Measurements from ENCODE around the gene LGMN. TPM values are rescaled to one million over a fixed set of nuclear protein-coding genes. Genes with fewer than 3 reads are reported as not detected.

Gene LGMN
- total and polyA plus RNA-seq, 2 of the 8 experiments (the other 6 are each of a cell fraction or from before 2014, with no cell fraction given) = 57.4 to 83.4 TPM

DNA sequence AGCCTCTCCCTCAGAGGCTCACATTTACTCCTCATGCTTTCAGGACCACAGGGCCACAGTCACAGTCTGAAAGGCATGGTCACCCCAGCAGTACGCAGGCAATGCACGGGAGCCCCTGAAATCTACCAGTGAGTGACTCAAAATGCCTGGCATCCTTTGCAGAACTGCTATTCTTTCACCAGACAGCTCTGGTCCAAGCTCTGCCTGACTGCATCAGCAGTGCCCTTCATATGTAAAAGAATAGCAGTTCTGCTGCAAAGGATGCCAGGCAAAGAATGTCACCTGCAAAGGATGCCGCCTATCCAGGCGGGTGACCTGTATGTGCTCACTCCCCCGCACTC, 38.5 kb downstream of the LGMN start (continued):
- no peak for TF ChIP-seq FOSL1 (IDR thresholded peaks at IDR 0.05; ENCODE audit: insufficient read depth, low read depth, low read length)
- no peak for TF ChIP-seq POLR2A (IDR thresholded peaks at IDR 0.05; ENCODE audit: control extremely low read depth in 1 of 2, low read depth in 2 of 2, low read length in 2 of 2)
- TF ChIP-seq YY1 (IDR thresholded peaks at IDR 0.05; ENCODE audit: low read depth, low read length) = no peak

Measured in H1 (cell line).